H1 (cell line): ENCODE measurements around the gene TCHH. TPM values are rescaled to one million over a fixed set of nuclear protein-coding genes. Genes with fewer than 3 reads are reported as not detected.

Source experiments
- CTCF ChIA-PET: fragments of 300-600 bp; sonication (Branson Sonifier 250); formaldehyde crosslinking; loops from one replicate; lab custom pipeline; 2021; ENCODE audit not compliant: partially characterized antibody; lab: Charles Lee
- POLR2A ChIA-PET: fragments of 300-600 bp; sonication (Branson Sonifier 250); formaldehyde crosslinking; loops from one replicate; lab custom pipeline; 2021; ENCODE audit warnings: inconsistent platforms; ENCODE audit not compliant: partially characterized antibody; lab: Charles Lee
- DNase-seq, 2 experiments: peaks; one replicate each; pipeline versions ENCODE4 v3.0.0 to v3.0.0-alpha.2; 2010 to 2022; ENCODE audit warnings: low spot score in 2 of 2, low read depth in 1 of 2, mixed read lengths in 1 of 2
- FAIRE-seq: peaks from 2 replicates; lab custom pipeline; 2011; peaks lifted over from hg19 to GRCh38; lab: Jason Lieb, UNC
- H2AFZ ChIP-seq: 2 replicates; pipeline ENCODE4 v1.8.1; 2012; ENCODE audit warnings: low read length, inconsistent platforms
- H2AK5ac ChIP-seq: 2 replicates; pipeline ENCODE4 v1.6.1; 2013; ENCODE audit warnings: low read depth, low read length
- H2BK120ac ChIP-seq: replicated peaks from 2 replicates; pipeline ENCODE3; 2013; ENCODE audit warnings: low read depth, low read length, inconsistent platforms
- H2BK12ac ChIP-seq: 2 replicates; pipeline ENCODE4 v1.6.1; 2013; ENCODE audit warnings: low read depth, low read length
- H2BK15ac ChIP-seq: 2 replicates; pipeline ENCODE4 v1.6.1; 2013; ENCODE audit warnings: low read length
- H2BK20ac ChIP-seq: 2 replicates; pipeline ENCODE4 v1.6.1; 2013; ENCODE audit warnings: low read length
- H2BK5ac ChIP-seq: 2 replicates; pipeline ENCODE4 v1.6.1; 2013; ENCODE audit warnings: low read depth, low read length
- H3K14ac ChIP-seq: 2 replicates; pipeline ENCODE4 v1.6.1; 2013; ENCODE audit warnings: inconsistent platforms; ENCODE audit not compliant: insufficient read length
- H3K18ac ChIP-seq: 2 replicates; pipeline ENCODE4 v1.6.1; 2013; ENCODE audit warnings: low read length; ENCODE audit errors: extremely low read depth
- H3K23ac ChIP-seq: 2 replicates; pipeline ENCODE4 v1.6.1; 2013; ENCODE audit warnings: inconsistent platforms; ENCODE audit not compliant: insufficient read length
- H3K23me2 ChIP-seq: 2 replicates; pipeline ENCODE4 v1.6.1; 2013; ENCODE audit warnings: low read depth, low read length
- H3K27ac ChIP-seq: 2 replicates; pipeline ENCODE4 v1.6.1; 2011; ENCODE audit warnings: low read depth, low read length, inconsistent platforms
- H3K27me3 ChIP-seq, 4 experiments: replicated peaks in 1 of 4; 1 replicate in 1 of 4; 2 replicates in 3 of 4; pipeline versions ENCODE4 v1.6.1 to v1.8.1; 2011 to 2013; ENCODE audit warnings: low read length in 3 of 4, mild to moderate bottlenecking in 3 of 4, inconsistent platforms in 2 of 4, mixed read lengths in 2 of 4, moderate library complexity in 1 of 4; ENCODE audit not compliant: control insufficient read depth in 3 of 4, insufficient read depth in 3 of 4; ENCODE audit errors: extremely low read depth in 1 of 4
- H3K36me3 ChIP-seq, 4 experiments: 2 replicates each; pipeline versions ENCODE4 v1.6.1 to v1.8.1; 2011 to 2013; ENCODE audit warnings: mild to moderate bottlenecking in 4 of 4, low read length in 3 of 4, moderate library complexity in 2 of 4, control low read depth in 1 of 4, inconsistent platforms in 1 of 4; ENCODE audit not compliant: insufficient read depth in 4 of 4, control insufficient read depth in 2 of 4
- H3K4ac ChIP-seq: replicated peaks from 2 replicates; pipeline ENCODE3; 2013; ENCODE audit warnings: low read length, low read depth, mixed read lengths, inconsistent platforms; ENCODE audit not compliant: insufficient read length
- H3K4me1 ChIP-seq, 4 experiments: replicated peaks in 1 of 4; 1 replicate in 1 of 4; 2 replicates in 3 of 4; pipeline versions ENCODE4 v1.6.1 to v1.8.1; 2011 to 2013; ENCODE audit warnings: low read length in 3 of 4, inconsistent platforms in 2 of 4, mixed read lengths in 1 of 4; ENCODE audit not compliant: insufficient read depth in 4 of 4, control insufficient read depth in 3 of 4
- H3K4me2 ChIP-seq, 2 experiments: 2 replicates each; pipeline versions ENCODE4 v1.6.1 to v1.8.1; 2011 to 2013; ENCODE audit warnings: low read depth in 2 of 2, low read length in 2 of 2, control low read depth in 1 of 2, inconsistent platforms in 1 of 2, mild to moderate bottlenecking in 1 of 2; ENCODE audit not compliant: insufficient read depth in 1 of 2
- H3K4me3 ChIP-seq, 4 experiments: fragments of 200-600, 300-600 bp in 1 of 4; sonication (generic), shearing (Covaris generic), sonication (Bioruptor Twin) in 1 of 4; 2 replicates each; pipeline versions ENCODE4 v1.5.1 to v1.8.1; 2011 to 2016; ENCODE audit warnings: low read length in 4 of 4, low read depth in 3 of 4, control low read depth in 2 of 4, inconsistent platforms in 2 of 4, mild to moderate bottlenecking in 2 of 4, mixed read lengths in 1 of 4, moderate library complexity in 1 of 4; ENCODE audit not compliant: insufficient read depth in 2 of 4; ENCODE audit errors: extremely low read depth in 1 of 4
- H3K56ac ChIP-seq: replicated peaks from 2 replicates; pipeline ENCODE3; 2013; ENCODE audit warnings: low read depth, mild to moderate bottlenecking, mixed read lengths, low read length, inconsistent platforms; ENCODE audit not compliant: insufficient read length
- H3K79me1 ChIP-seq: 2 replicates; pipeline ENCODE4 v1.6.1; 2013; ENCODE audit warnings: low read depth, low read length, control low read depth
- H3K79me2 ChIP-seq, 2 experiments: 2 replicates each; pipeline versions ENCODE4 v1.6.1 to v1.8.1; 2012 to 2013; ENCODE audit warnings: low read length in 2 of 2, mild to moderate bottlenecking in 2 of 2, inconsistent platforms in 1 of 2; ENCODE audit not compliant: insufficient read depth in 2 of 2, control insufficient read depth in 1 of 2
- H3K9ac ChIP-seq, 4 experiments: replicated peaks in 1 of 4; 1 replicate in 1 of 4; 2 replicates in 3 of 4; pipeline versions ENCODE4 v1.6.1 to v1.8.1; 2011 to 2013; ENCODE audit warnings: low read depth in 3 of 4, low read length in 3 of 4, control low read depth in 2 of 4, mild to moderate bottlenecking in 2 of 4, moderate library complexity in 2 of 4, inconsistent platforms in 1 of 4; ENCODE audit errors: extremely low read depth in 1 of 4
- H3K9me3 ChIP-seq, 2 experiments: 2 replicates each; pipeline versions ENCODE4 v1.6.1 to v1.8.1; 2012 to 2013; ENCODE audit warnings: mild to moderate bottlenecking in 2 of 2, moderate library complexity in 2 of 2, control low read depth in 1 of 2, inconsistent platforms in 1 of 2, low read depth in 1 of 2, low read length in 1 of 2, mixed read lengths in 1 of 2; ENCODE audit not compliant: insufficient read depth in 2 of 2
- H4K20me1 ChIP-seq, 2 experiments: replicated peaks in 1 of 2; 2 replicates each; pipeline versions ENCODE3 to v1.8.1; 2011 to 2013; ENCODE audit warnings: inconsistent platforms in 2 of 2, low read length in 2 of 2, mild to moderate bottlenecking in 1 of 2; ENCODE audit not compliant: insufficient read depth in 2 of 2, control insufficient read depth in 1 of 2
- H4K5ac ChIP-seq: 2 replicates; pipeline ENCODE4 v1.6.1; 2013; ENCODE audit warnings: low read length, low read depth, mixed read lengths, inconsistent platforms; ENCODE audit not compliant: insufficient read length
- H4K8ac ChIP-seq: 2 replicates; pipeline ENCODE4 v1.8.0; 2013; ENCODE audit warnings: mild to moderate bottlenecking, moderate library complexity, low read length, inconsistent platforms; ENCODE audit not compliant: insufficient read depth; ENCODE audit errors: extremely low read depth
- H4K91ac ChIP-seq: replicated peaks from 2 replicates; pipeline ENCODE3; 2013; ENCODE audit warnings: low read length, mixed read lengths, inconsistent platforms; ENCODE audit not compliant: insufficient read length
- RFX5 ChIP-seq: IDR thresholded peaks from 2 replicates; pipeline ENCODE4 v1.6.1; 2011; ENCODE audit warnings: low read depth, low read length, improper control_type of control experiment, borderline replicate concordance
- SRF ChIP-seq: IDR thresholded peaks from 2 replicates; pipeline ENCODE4 v1.6.1; 2011; ENCODE audit warnings: mild to moderate bottlenecking, low read depth, low read length, moderate library complexity
- TEAD4 ChIP-seq: IDR thresholded peaks from 2 replicates; pipeline ENCODE4 v1.6.1; 2012; ENCODE audit warnings: low read depth, low read length, inconsistent platforms, mixed read lengths
- WGBS, 2 experiments: shearing (Covaris generic) in 1 of 2; methylation state at CpG; one replicate each; pipeline versions ENCODE4 v1.1.6 to v1.1.7; 2013 to 2015; ENCODE audit warnings: low lambda C conversion rate in 2 of 2, mixed read lengths in 2 of 2, inconsistent platforms in 1 of 2, low coverage in 1 of 2, missing lambda C conversion rate in 1 of 2; ENCODE audit not compliant: insufficient replicate concordance in 2 of 2, insufficient coverage in 1 of 2, insufficient read length in 1 of 2; ENCODE audit errors: extremely low coverage in 1 of 2, missing lambda C conversion rate in 1 of 2; 5-methylcytosine and 5-hydroxymethylcytosine counted together
- polyA plus RNA-seq, 7 experiments: library from polyadenylated mRNA; depleted of rRNA in 3 of 7; stranded (reverse) in 5 of 7; unstranded in 2 of 7; fragments of >200 nt in 5 of 7; fragments of 200-250 nt in 2 of 7; gene quantifications; 1 replicate in 5 of 7; 2 replicates in 1 of 7; 4 replicates in 1 of 7; pipeline versions ENCODE4 v1.2.1 to v1.2.3, GENCODE V29; 2011 to 2013; ENCODE audit warnings: missing spikeins in 2 of 7, mixed read lengths in 2 of 7
- total RNA-seq: library from RNA; stranded (reverse); fragmentation: NEBNext Ultra II Directional; extraction: Animal tissue kit (Norgen Biotek cat#: 25700); gene quantifications from 2 replicates; pipeline ENCODE4 v1.2.1, GENCODE V29; 2021

Gene TCHH
- total and polyA plus RNA-seq, 2 of the 8 experiments (the other 6 are each of a cell fraction or from before 2014, with no cell fraction given): 0.02 to 0.07 TPM

- H4K5ac ChIP-seq: no peak within 1 kb of the TSS
- no peak within 1 kb of the TSS for H2BK12ac ChIP-seq
- no peak within 1 kb of the TSS for H3K4me2 ChIP-seq
- WGBS, 2 experiments: 56% methylated on average over 1 of the region's 1 CpG; no CpG with 5 or more reads in 1 of the 2 experiments
- FAIRE-seq: no peak
- H3K23me2 ChIP-seq: no peaks in the 10 kb centered on the region
- no peak within 1 kb of the TSS for H2BK120ac ChIP-seq
- peaks cover 73 to 81% of the 10 kb centered on the region in 2 experiments for H3K9me3 ChIP-seq
- no peak within 1 kb of the TSS for H3K56ac ChIP-seq
- no peak for DNase-seq
- H2BK15ac ChIP-seq: no peak within 1 kb of the TSS
- no peak within 1 kb of the TSS for H2BK20ac ChIP-seq
- no peak for TF ChIP-seq RFX5
- TF ChIP-seq SRF: no peak
- no peak for TF ChIP-seq TEAD4
- no peak within 1 kb of the TSS for H4K91ac ChIP-seq
- no peaks in the 10 kb centered on the region for H3K27me3 ChIP-seq
- no peaks in the 10 kb centered on the region for H3K79me1 ChIP-seq
- H3K9ac ChIP-seq: no peak within 1 kb of the TSS
- no peak within 1 kb of the TSS for H4K8ac ChIP-seq
- no peak within 1 kb of the TSS for H2AFZ ChIP-seq
- ChIA-PET CTCF (interaction anchor here (0.7 kb wide), 1 partner anchor 49 kb away, joined by 3 read pairs; no protein-coding TSS in a partner anchor), POLR2A (no interaction called here)
- no peaks in the 10 kb centered on the region for H3K4me1 ChIP-seq
- no peak within 1 kb of the TSS for H2AK5ac ChIP-seq
- H2BK5ac ChIP-seq: no peak within 1 kb of the TSS
- no peak within 1 kb of the TSS for H3K14ac ChIP-seq
- H3K79me2 ChIP-seq: no peaks in the 10 kb centered on the region
- no peak within 1 kb of the TSS for H3K4ac ChIP-seq
- no peak within 1 kb of the TSS for H3K27ac ChIP-seq
- H3K4me3 ChIP-seq: no peak within 1 kb of the TSS
- no peaks in the 10 kb centered on the region for H3K36me3 ChIP-seq
- H3K18ac ChIP-seq: no peak within 1 kb of the TSS
- H4K20me1 ChIP-seq: no peaks in the 10 kb centered on the region
- H3K23ac ChIP-seq: no peak within 1 kb of the TSS
These were observed 43.9 kb upstream of the TCHH start, which contains the start of gene RPTN for GRCh38 chr1:152159144-152159543. Gene RPTN, minus strand, starts transcription at chr1:152159228. Its CDS starts 1,339 bp downstream, at chr1:152157889.
